Fibroblast of the aortic adventitia (primary cell): Measurements from ENCODE around the gene ERN2. TPM values are rescaled to one million over a fixed set of nuclear protein-coding genes. Genes with fewer than 3 reads are reported as not detected.

Experiments
- DNase-seq: peaks from one replicate; pipeline ENCODE4 v3.0.0-alpha.2; 2010; ENCODE audit warnings: low read depth
- H3K4me3 ChIP-seq: 2 replicates; pipeline ENCODE4 v1.5.1; 2011; ENCODE audit warnings: low read depth, mild to moderate bottlenecking, control low read depth, low read length, moderate library complexity
- total RNA-seq: library from RNA; depleted of rRNA; stranded (reverse); fragments of >200 nt; gene quantifications from 2 replicates; pipeline ENCODE4 v1.2.3, GENCODE V29; 2012; ENCODE audit warnings: low replicate concordance
- TF ChIP-seq, protein P1 (sequence below): IDR thresholded peaks from 2 replicates; pipeline ENCODE4 v1.5.1; 2011; ENCODE audit warnings: mild to moderate bottlenecking, low read length, control low read depth, inconsistent platforms; ENCODE audit not compliant: insufficient read depth

Gene ERN2
- total RNA-seq, 1 donor = not detected

DNA sequence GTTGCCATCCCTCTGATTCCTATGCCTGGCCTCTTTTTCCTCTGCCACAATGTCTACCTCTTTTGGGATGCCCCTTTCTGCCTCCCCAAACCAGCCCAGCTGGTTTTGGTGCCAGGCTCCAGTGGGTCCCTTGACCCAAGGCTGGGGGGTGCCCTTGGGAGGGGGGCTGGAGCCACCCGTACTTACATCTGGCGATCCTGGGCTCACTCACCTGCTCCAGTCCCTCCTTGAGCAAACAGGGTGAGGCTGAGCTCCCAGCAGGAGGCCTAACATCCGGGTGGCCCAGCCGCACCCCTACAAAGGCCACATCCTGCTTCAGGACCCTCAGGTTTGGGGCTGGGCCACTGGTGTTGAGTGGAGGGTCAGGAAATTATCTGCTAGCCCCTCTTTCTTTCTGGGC lies 1.2 kb downstream of the ERN2 start:
- DNase-seq = no peak
- H3K4me3 ChIP-seq = no peak overlapping the region
- TF ChIP-seq, protein P1, sequence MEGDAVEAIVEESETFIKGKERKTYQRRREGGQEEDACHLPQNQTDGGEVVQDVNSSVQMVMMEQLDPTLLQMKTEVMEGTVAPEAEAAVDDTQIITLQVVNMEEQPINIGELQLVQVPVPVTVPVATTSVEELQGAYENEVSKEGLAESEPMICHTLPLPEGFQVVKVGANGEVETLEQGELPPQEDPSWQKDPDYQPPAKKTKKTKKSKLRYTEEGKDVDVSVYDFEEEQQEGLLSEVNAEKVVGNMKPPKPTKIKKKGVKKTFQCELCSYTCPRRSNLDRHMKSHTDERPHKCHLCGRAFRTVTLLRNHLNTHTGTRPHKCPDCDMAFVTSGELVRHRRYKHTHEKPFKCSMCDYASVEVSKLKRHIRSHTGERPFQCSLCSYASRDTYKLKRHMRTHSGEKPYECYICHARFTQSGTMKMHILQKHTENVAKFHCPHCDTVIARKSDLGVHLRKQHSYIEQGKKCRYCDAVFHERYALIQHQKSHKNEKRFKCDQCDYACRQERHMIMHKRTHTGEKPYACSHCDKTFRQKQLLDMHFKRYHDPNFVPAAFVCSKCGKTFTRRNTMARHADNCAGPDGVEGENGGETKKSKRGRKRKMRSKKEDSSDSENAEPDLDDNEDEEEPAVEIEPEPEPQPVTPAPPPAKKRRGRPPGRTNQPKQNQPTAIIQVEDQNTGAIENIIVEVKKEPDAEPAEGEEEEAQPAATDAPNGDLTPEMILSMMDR = no peak

DNA sequence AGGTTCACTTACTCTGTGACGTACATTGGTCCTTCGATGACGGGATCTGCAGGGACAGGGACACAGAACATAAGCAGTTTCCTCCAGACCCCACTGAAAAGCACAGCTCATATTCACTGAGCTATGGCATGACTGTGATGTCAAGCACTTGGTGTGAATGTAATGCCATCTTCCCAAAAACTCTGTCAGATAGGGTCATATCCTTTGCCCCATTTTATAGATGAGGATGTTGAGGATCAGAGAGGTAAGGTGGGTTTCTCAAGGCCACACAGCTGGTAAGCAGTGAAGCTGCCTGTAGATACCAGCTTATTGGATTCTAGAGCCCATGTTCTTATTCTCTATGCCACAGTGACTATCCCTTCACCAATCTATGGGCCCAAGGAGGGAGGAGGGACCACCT lies 2.5 kb downstream of the ERN2 start:
- no peak for DNase-seq
- no peak overlapping the region for H3K4me3 ChIP-seq
- TF ChIP-seq, protein P1 = no peak

DNA sequence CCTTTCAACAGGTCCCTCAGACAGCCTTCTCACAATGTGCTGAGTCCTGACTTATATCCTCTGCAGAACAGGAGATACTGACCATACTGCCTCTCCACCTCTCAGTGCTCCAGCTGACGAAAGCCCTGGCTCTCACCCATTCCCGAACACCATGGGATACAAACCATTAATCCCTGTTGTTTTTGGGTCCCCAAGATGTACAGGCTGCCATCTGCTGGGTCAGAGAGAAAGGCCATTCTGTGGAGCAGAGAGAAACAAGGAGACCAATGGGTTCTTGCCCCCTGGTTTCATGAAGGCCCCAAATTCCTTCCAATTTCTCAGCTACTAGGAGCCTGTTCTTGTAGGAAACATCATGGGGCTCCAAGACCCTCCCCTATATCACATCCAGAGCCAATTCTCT lies 3.0 kb downstream of the ERN2 start:
- H3K4me3 ChIP-seq = no peak overlapping the region
- TF ChIP-seq, protein P1 = no peak
- no peak for DNase-seq

DNA sequence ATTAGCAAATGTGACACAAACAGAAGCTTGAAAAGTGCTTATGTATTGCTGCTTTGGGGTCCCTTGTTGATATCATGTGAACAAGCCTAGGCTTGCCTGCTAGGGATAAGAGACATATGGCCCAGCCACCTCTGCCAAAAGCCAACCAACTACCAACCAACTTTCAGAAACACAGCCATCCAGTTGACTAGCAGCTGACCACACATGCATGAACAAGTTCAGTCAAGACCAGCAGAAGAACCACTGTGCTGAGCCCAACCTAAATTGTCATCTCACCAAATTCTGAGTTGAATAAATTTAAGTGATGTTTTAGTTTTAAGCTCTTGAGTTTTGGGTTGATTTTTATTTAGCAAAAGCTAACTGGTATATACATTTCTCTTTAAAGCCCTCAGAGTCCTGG lies 3.5 kb downstream of the ERN2 start:
- H3K4me3 ChIP-seq = no peak overlapping the region
- no peak for DNase-seq
- TF ChIP-seq, protein P1 = no peak

DNA sequence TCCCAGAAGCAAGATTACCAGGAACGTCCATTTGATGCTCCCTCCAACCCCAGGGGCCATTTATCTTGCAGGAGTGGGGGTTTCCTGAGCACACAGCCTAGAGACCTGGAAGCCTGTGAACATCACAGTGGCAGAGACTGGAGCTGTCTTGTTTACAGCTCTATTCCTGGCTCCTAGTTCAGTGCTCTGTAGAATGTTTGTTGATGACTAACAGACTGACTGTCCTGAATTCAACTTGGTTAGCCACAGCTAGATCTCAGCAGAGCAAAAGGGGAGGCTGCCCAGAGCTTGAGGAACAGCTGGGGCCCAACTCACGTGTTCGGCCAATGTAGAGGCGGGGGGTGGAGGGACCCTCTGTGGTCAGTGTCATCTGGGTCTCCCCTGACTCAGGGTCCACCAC lies 6.6 kb downstream of the ERN2 start:
- TF ChIP-seq, protein P1 = no peak
- no peak overlapping the region for H3K4me3 ChIP-seq
- no peak for DNase-seq

DNA sequence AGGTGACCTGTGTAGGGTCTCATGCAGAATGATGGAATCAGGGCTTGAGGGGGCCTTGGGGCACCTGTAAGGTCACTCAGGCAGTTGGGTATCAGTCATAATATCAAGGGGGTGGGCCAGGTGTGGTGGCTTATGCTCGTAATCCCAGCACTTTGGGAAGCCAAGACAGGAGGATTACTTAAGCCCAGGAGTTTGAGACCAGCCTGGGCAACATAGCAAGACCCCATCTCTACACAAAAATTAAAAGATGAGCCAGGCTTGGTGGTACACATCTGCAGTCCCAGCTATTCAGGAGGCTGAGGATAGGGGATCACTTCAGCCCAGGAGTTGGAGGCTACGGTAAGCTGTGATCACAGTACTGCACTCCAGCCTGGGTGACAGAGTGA lies 7.5 kb downstream of the ERN2 start:
- no peak overlapping the region for H3K4me3 ChIP-seq
- TF ChIP-seq, protein P1 = no peak
- no peak for DNase-seq

DNA sequence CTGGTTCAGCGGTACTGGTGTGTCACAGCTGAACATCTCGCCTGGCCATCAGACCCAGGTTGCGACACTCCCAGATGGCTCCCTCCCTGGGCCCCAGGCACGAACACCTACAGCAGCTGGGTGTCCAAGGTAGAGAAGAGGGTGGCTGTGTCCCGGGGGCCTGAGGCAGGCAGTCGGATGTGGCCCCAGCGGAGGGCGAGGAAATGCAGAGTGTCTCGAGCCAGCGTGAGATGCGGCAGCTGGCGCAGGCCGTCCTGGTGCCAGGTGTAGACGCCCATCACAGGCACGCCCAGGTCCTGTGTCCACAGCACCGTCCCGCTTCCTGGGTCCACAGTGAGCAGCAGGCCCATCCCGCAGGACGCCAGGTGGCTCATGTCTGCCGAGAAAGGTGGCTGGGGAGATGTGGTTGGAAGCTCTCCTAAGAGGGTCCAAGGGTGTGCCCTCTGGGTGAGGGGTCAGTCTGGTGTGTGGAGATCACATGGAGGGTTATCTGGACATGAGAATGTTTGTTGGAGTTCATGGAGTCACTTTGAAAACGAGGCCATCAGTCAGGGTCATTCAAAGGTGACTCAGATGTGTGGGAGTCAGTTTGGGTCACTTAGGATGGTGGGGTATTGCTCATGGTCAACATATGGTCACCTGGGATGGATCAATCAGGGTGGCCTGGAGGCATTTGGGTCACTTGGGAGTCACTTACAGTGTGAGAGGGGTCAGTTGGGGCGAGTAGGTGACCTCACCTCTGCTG lies 8.1 kb downstream of the ERN2 start:
- DNase-seq = no peak
- TF ChIP-seq, protein P1 = no peak
- H3K4me3 ChIP-seq = no peak overlapping the region
